Non-pigmented ciliary epithelial cell (primary cell): ENCODE measurements around the gene TIMM8A.
"Not testable (repeated sequence)": the region's sequence is repeated elsewhere in the genome, so short reads cannot be mapped to it uniquely, and the experiment has no call there.

ENCODE experiments used
- DNase-seq: peaks from one replicate; pipeline ENCODE4 v3.0.0-alpha.2; 2010; ENCODE audit warnings: low read depth

The TIMM8A gene

GRCh38 chrX:101359966-101360365, 11.4 kb upstream of the TIMM8A start:
- DNase-seq = no peak

- no peak for DNase-seq
These were observed 8.7 kb upstream of the TIMM8A start for GRCh38 chrX:101357166-101357795.

GRCh38 chrX:101349193-101349562, 636 bp upstream of the TIMM8A start:
- no peak for DNase-seq

- DNase-seq = no peak
These were observed 587 bp downstream of the TIMM8A start for GRCh38 chrX:101347859-101348451.

GRCh38 chrX:101337776-101338271, 10.7 kb downstream of the TIMM8A start:
- DNase-seq = no peak

- DNase-seq = not testable (repeated sequence)
These were observed 14.2 kb downstream of the TIMM8A start for GRCh38 chrX:101334310-101334709.

- DNase-seq = not testable (repeated sequence)
These were observed 21.9 kb downstream of the TIMM8A start for GRCh38 chrX:101326600-101326999.

- DNase-seq = no peak
These were observed 44.8 kb downstream of the TIMM8A start for GRCh38 chrX:101303790-101304189.
